BJ (cell line): Measurements from ENCODE around the gene PKP3. TPM values are rescaled to one million over a fixed set of nuclear protein-coding genes. Genes with fewer than 3 reads are reported as not detected.

ENCODE experiments used
- CTCF ChIA-PET: fragments of 350-600 bp; formaldehyde crosslinking; extraction: SDS; loops from one replicate; lab custom pipeline; 2021; ENCODE audit warnings: antibody characterized with exemption, inconsistent platforms; lab: Yijun Ruan, JAX
- POLR2A ChIA-PET: fragments of 300-600 bp; sonication (Branson Sonifier 250); formaldehyde crosslinking; extraction: SDS; loops from one replicate; lab custom pipeline; 2021; ENCODE audit warnings: antibody characterized with exemption; lab: Charles Lee
- DNase-seq: peaks from one replicate; pipeline ENCODE4 v3.0.0-alpha.2; 2011; ENCODE audit warnings: low read depth
- H3K27me3 ChIP-seq: 2 replicates; pipeline ENCODE4 v1.6.0; 2011; ENCODE audit warnings: low read length; ENCODE audit not compliant: control insufficient read depth, insufficient read depth
- H3K36me3 ChIP-seq: 2 replicates; pipeline ENCODE4 v1.5.1; 2011; ENCODE audit warnings: low read length; ENCODE audit not compliant: control insufficient read depth, insufficient read depth
- H3K4me3 ChIP-seq: 2 replicates; pipeline ENCODE4 v1.5.1; 2011; ENCODE audit warnings: low read depth, mild to moderate bottlenecking, control low read depth, low read length
- CTCF ChIP-seq: IDR thresholded peaks from 2 replicates; pipeline ENCODE4 v1.5.1; 2011; ENCODE audit warnings: low read depth, mild to moderate bottlenecking, control low read depth, inconsistent platforms, low read length, moderate library complexity; ENCODE audit not compliant: insufficient read depth
- polyA plus RNA-seq: library from polyadenylated mRNA; depleted of rRNA; stranded (reverse); fragments of >200 nt; gene quantifications from 2 replicates; pipeline ENCODE4 v1.2.3, GENCODE V29; 2011

The PKP3 gene
- polyA plus RNA-seq, 1 experiment = 0.86 TPM

- CTCF ChIA-PET = no interaction called here
- Histone ChIP-seq H3K36me3 (0 out of 2 replicates have a peak, but pooled peaks cover 2% of the 10 kb centered on the region), H3K27me3 (no peaks in the 10 kb centered on the region), H3K4me3 (no peak overlapping the region)
- POLR2A ChIA-PET = no interaction called here
- DNase-seq = no peak
- TF ChIP-seq CTCF = no peak
These were observed 17.4 kb upstream of the PKP3 start for GRCh38 chr11:376531-377173.

GRCh38 chr11:377174-377865 lies 16.7 kb upstream of the PKP3 start:
- no peak for DNase-seq
- POLR2A ChIA-PET = no interaction called here
- Histone ChIP-seq H3K27me3 (no peaks in the 10 kb centered on the region; the same call in 1 of the 2 replicates), H3K4me3 (no peak overlapping the region), H3K36me3 (0 out of 2 replicates have a peak, but pooled peaks cover 2% of the 10 kb centered on the region)
- no peak for TF ChIP-seq CTCF
- CTCF ChIA-PET = no interaction called here

GRCh38 chr11:377883-378500 lies 16.0 kb upstream of the PKP3 start:
- Histone ChIP-seq H3K27me3 (peaks cover 2% of the 10 kb centered on the region), H3K4me3 (no peak overlapping the region), H3K36me3 (0 out of 2 replicates have a peak, but pooled peaks cover 1% of the 10 kb centered on the region)
- CTCF ChIA-PET = no interaction called here
- POLR2A ChIA-PET = no interaction called here
- no peak for TF ChIP-seq CTCF
- DNase-seq = no peak

- ChIA-PET POLR2A (no interaction called here), CTCF (no interaction called here)
- Histone ChIP-seq H3K4me3 (no peak overlapping the region), H3K36me3 (no peaks in the 10 kb centered on the region), H3K27me3 (peaks cover 2% of the 10 kb centered on the region)
- DNase-seq = no peak
- no peak for TF ChIP-seq CTCF
These were observed 14.6 kb upstream of the PKP3 start for GRCh38 chr11:379205-380094.
